GM19468 (cell line): ENCODE results near the gene MAP4K4.

Source experiments
- ATAC-seq: cut with Tn5 transposase; IDR thresholded peaks from one replicate; pipeline ENCODE4 v1.9.1; 2021; ENCODE audit warnings: mild to moderate bottlenecking, moderate library complexity, moderate number of reproducible peaks; ENCODE audit not compliant: unreplicated experiment; ENCODE audit errors: extremely low read depth

The MAP4K4 gene

GRCh38 chr2:101697124-101698013, at the start of gene MAP4K4:
Gene MAP4K4, plus strand, starts transcription at chr2:101697707. Its CDS starts 374 bp downstream, at chr2:101698081.
- ATAC-seq, result no peak

GRCh38 chr2:101653469-101653868, 44.0 kb upstream of the MAP4K4 start:
- no peak for ATAC-seq

- no peak for ATAC-seq
Observed at GRCh38 chr2:101655702-101656422, 41.6 kb upstream of the MAP4K4 start.

DNA sequence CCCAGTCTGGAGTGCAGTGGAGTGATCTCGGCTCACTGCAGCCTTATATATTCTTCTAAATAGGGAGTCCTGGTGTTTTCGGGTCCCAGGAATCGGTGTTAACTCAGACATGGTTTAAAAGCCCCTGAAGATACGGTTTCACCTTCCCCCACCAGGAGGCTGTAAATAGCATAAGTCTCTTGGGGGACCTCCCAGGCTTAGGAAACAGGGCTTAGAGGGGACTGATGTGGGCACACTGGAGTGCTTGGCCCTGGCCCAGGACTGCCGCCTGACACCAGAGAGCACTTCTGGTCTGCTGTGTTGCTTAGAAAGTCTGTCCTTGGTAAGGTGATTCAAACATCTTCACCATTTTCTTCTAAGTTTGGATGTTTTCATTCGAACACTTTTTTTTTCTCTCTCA, 39.7 kb upstream of the MAP4K4 start:
- no peak for ATAC-seq

GRCh38 chr2:101658387-101658786, 39.1 kb upstream of the MAP4K4 start:
- no peak for ATAC-seq

DNA sequence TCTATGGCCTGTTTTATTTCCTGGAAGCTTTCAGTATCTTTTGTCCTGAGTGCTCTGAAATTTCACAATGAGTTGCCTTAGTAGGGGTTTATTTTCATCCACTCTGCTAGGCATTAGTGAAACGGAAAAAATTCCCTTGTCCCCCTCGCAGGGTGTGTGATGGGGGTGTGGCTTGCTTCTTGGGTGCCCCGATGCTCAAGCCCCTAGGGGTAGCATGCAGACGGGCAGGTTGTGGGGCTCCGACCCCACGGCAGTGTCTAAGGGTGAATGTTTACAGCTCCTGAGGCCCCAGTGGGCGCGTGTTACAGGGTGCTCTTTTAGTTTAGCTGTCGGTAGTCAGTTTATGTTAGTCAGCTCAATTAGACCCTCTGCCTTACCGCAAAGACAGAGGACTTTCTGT, 32.2 kb upstream of the MAP4K4 start:
- no peak for ATAC-seq

GRCh38 chr2:101667823-101668222, 29.7 kb upstream of the MAP4K4 start:
- no peak for ATAC-seq

- ATAC-seq, result no peak
Observed at GRCh38 chr2:101672047-101672446, 25.5 kb upstream of the MAP4K4 start.

DNA sequence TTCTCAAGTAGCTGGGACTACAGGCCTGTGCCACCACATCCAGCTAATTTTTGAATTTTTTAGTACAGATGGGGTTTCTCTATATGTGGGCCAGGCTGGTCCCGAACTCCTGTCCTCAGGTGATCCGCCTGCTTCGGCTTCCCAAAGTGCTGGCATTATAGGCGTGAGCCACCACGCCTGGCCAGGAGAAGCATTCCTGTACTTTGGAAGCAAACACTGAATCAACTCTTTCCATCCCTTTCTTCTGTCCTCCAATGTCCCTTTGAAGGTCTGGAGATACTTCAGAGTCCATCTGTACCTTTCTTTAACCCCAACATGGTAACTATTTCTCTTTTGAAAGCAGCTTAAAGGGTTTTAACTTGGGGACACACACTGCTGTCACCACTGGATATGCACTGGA, 23.6 kb upstream of the MAP4K4 start:
- ATAC-seq, result no peak

GRCh38 chr2:101675512-101675911, 22.0 kb upstream of the MAP4K4 start:
- no peak for ATAC-seq

- ATAC-seq, result no peak
Observed at GRCh38 chr2:101676674-101677073, 20.8 kb upstream of the MAP4K4 start.

DNA sequence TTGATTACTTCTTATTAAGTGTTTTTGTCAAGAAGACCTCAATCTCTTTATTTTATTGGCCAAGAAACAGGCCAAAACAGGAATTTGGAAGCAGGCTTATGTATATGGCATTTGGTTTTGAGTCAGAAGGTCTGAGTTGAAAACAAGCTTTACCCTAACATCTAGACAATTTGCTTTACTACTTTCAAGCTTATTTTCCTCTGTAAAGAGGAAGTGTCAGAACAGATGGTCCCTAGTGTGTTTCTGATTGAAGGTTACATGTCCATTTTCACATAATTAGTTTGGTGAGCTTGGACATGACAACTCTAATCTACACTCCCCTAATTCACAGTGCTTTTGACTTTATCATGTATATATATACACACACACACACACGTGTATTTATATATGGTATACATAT, 19.8 kb upstream of the MAP4K4 start:
- ATAC-seq, result no peak

DNA sequence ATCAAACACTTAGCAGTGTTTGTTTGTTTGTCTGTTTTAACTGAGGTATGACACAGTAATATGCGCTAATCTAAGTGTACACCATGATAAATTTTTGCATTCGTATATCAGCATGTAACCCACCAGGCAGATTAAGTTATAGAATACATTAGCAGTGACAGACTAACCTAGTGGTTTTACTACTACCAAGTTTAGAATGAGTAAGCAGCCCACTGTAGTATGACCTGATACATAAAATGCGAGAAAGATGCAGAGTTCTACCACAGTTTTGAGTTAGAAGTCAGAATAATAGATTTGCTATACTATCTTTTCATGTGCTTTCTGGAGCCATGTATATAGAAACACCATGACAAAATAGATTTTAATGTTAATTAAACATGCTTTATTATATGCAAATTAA, 19.1 kb upstream of the MAP4K4 start:
- no peak for ATAC-seq

- ATAC-seq, result no peak
Observed at GRCh38 chr2:101679037-101679726, 18.3 kb upstream of the MAP4K4 start.

DNA sequence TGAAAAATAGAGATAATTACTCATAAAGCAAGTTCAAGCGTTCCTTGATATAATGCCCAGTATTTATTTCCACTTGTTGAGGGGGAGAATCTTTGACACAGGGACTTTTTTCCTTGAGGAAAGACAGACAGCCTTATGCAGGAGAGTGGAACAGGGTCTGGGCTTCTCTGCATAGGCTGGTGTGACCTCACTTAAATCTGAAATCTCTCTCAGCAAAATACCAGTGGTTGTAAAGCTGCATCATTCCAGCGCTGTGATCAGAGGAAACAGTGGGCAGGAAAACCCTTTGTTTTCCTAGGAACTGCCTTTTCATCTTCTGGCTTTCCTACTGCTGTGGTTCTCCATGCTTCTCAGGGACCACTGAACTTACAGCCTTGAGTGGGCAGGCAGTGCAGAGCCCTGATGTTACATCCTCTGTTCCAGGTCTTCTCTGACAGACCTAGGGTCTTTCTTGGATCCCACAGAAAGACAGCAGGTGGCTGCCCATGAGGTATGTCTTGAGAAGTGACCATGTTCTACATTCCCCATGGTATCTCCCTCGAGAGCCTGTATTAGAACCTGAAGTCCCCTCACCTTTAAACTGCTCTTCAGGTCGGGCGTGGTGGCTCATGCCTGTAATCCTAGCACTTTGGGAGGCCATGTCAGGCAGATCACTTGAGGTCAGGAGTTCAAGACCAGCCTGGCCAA, 17.6 kb upstream of the MAP4K4 start:
- ATAC-seq, result no peak

- no peak for ATAC-seq
Observed at GRCh38 chr2:101682311-101682710, 15.2 kb upstream of the MAP4K4 start.

GRCh38 chr2:101684313-101684712, 13.2 kb upstream of the MAP4K4 start:
- no peak for ATAC-seq

DNA sequence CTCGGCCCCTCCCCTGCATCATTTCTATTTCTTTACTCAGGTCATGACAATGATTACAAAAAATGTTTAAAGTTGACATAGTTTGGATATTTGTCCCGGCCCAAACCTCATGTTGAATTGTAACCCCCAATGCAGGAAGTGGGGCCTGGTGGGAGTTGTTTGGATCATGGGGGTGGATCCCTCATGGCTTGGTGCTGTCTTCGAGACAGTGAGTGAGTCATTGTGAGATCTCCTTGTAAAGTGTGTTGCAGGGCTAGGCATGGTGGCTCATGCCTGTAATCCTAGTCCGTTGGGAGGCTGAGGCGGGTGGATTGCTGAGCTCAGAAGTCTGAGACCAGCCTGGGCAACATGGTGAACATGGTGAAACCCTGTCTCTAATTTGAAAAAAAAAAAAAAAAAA, 9.2 kb upstream of the MAP4K4 start:
- no peak for ATAC-seq

- no peak for ATAC-seq
Observed at GRCh38 chr2:101689114-101689825, 8.2 kb upstream of the MAP4K4 start.
